ACHN (cell line): Measurements from ENCODE around the gene PDE6A.

Source experiments
- DNase-seq: peaks from one replicate; pipeline ENCODE4 v3.0.0-alpha.2; 2015
- in situ Hi-C: cut with HindIII; loops from 2 replicates; pipeline ENCODE4 v1.10.0; 2017; ENCODE audit warnings: low sequenced_read_pairs, low pct_ligation_motif_present, low pct_unique_long_range_greater_than_20kb

Gene PDE6A

GRCh38 chr5:149944666-149945065, at the start of gene PDE6A:
Gene PDE6A, minus strand, starts transcription at chr5:149944793. Its CDS starts 120 bp downstream, at chr5:149944673.
- no peak for DNase-seq
- in situ Hi-C loops = no loop called here

- DNase-seq = no peak
- in situ Hi-C loops = loop anchor here (25.0 kb wide), 1 partner anchor 156 kb away; no protein-coding TSS in a partner anchor
Measured at GRCh38 chr5:149993471-149993870, 48.9 kb upstream of the PDE6A start.

- DNase-seq = peak; percentile 75
- in situ Hi-C loops = loop anchor here (25.0 kb wide), 1 partner anchor 153 kb away; no protein-coding TSS in a partner anchor
Measured at GRCh38 chr5:149990518-149991376, 46.2 kb upstream of the PDE6A start.

GRCh38 chr5:149988126-149988525, 43.5 kb upstream of the PDE6A start:
- in situ Hi-C loops = loop anchor here (25.0 kb wide), 1 partner anchor 151 kb away; no protein-coding TSS in a partner anchor
- DNase-seq = no peak

- in situ Hi-C loops = loop anchor here (25.0 kb wide), 1 partner anchor 145 kb away; no protein-coding TSS in a partner anchor
- no peak for DNase-seq
Measured at GRCh38 chr5:149982505-149982904, 37.9 kb upstream of the PDE6A start.

GRCh38 chr5:149981206-149981605, 36.6 kb upstream of the PDE6A start:
- no peak for DNase-seq
- in situ Hi-C loops = loop anchor here (25.0 kb wide), 1 partner anchor 144 kb away; no protein-coding TSS in a partner anchor

GRCh38 chr5:149979896-149980295, 35.3 kb upstream of the PDE6A start:
- in situ Hi-C loops = loop anchor here (25.0 kb wide), 1 partner anchor 143 kb away; no protein-coding TSS in a partner anchor
- no peak for DNase-seq

GRCh38 chr5:149975409-149975808, 30.8 kb upstream of the PDE6A start:
- in situ Hi-C loops = loop anchor here (25.0 kb wide), 1 partner anchor 138 kb away; no protein-coding TSS in a partner anchor
- DNase-seq = no peak

GRCh38 chr5:149969181-149969930, 24.8 kb upstream of the PDE6A start:
- in situ Hi-C loops = no loop called here
- DNase-seq = no peak

- DNase-seq = no peak
- in situ Hi-C loops = no loop called here
Measured at GRCh38 chr5:149966946-149967345, 22.4 kb upstream of the PDE6A start.

- no peak for DNase-seq
- in situ Hi-C loops = no loop called here
Measured at GRCh38 chr5:149963729-149964128, 19.1 kb upstream of the PDE6A start.

- in situ Hi-C loops = no loop called here
- DNase-seq = no peak
Measured at GRCh38 chr5:149962601-149963300, 18.2 kb upstream of the PDE6A start.

- in situ Hi-C loops = no loop called here
- DNase-seq = peak; percentile 71
Measured at GRCh38 chr5:149961957-149962409, 17.4 kb upstream of the PDE6A start.

GRCh38 chr5:149961186-149961685, 16.6 kb upstream of the PDE6A start:
- in situ Hi-C loops = no loop called here
- peak; percentile 10 for DNase-seq

GRCh38 chr5:149960272-149961185, 15.9 kb upstream of the PDE6A start, which contains the start of gene SLC26A2:
Gene SLC26A2, plus strand, starts transcription at chr5:149960758. Its CDS starts 16,895 bp downstream, at chr5:149977653.
- in situ Hi-C loops = no loop called here

GRCh38 chr5:149959406-149960236, 15.0 kb upstream of the PDE6A start:
- in situ Hi-C loops = no loop called here
- peak; percentile 78 for DNase-seq

More at GRCh38 chr5:149960272-149961185, 15.9 kb upstream of the PDE6A start, which contains the start of gene SLC26A2:
- peak; percentile 97 for DNase-seq
